Liver (tissue), 9 donors: Measurements from ENCODE around the gene ABCB6. TPM values are rescaled to one million over a fixed set of nuclear protein-coding genes. Genes with fewer than 3 reads are reported as not detected.
A peak's percentile ranks its signal among the peaks of the same experiment; 100 is the strongest.

Experiments used
- DNase-seq: peaks from one replicate; pipeline ENCODE4 v3.0.0-alpha.2; 2017; ENCODE audit warnings: low spot score
- H3K27ac ChIP-seq, 2 donors: one replicate each; pipeline ENCODE4 v1.7.0; 2013; ENCODE audit warnings: inconsistent platforms in 2 of 2, low read length in 2 of 2, control low read depth in 1 of 2, low read depth in 1 of 2, mild to moderate bottlenecking in 1 of 2
- H3K27me3 ChIP-seq, 4 donors: one replicate each; pipeline versions ENCODE4 v1.6.1 to v1.7.0; 2013; ENCODE audit warnings: low read length in 3 of 4, inconsistent platforms in 1 of 4, mild to moderate bottlenecking in 1 of 4, moderate library complexity in 1 of 4; ENCODE audit not compliant: control insufficient read depth in 4 of 4, insufficient read depth in 4 of 4
- H3K36me3 ChIP-seq, 4 donors: one replicate each; pipeline versions ENCODE4 v1.6.1 to v1.7.0; 2013; ENCODE audit warnings: low read length in 3 of 4, mild to moderate bottlenecking in 3 of 4, low read depth in 1 of 4, moderate library complexity in 1 of 4; ENCODE audit not compliant: control insufficient read depth in 4 of 4, insufficient read depth in 3 of 4
- H3K4me1 ChIP-seq, 4 donors: one replicate each; pipeline versions ENCODE4 v1.6.1 to v1.7.0; 2013; ENCODE audit warnings: low read length in 3 of 4, mild to moderate bottlenecking in 3 of 4, moderate library complexity in 1 of 4; ENCODE audit not compliant: control insufficient read depth in 4 of 4, insufficient read depth in 4 of 4
- H3K4me3 ChIP-seq, 3 donors: one replicate each; pipeline versions ENCODE4 v1.6.1 to v1.7.0; 2013; ENCODE audit warnings: low read length in 3 of 3, control low read depth in 1 of 3, low read depth in 1 of 3, mild to moderate bottlenecking in 1 of 3
- H3K9ac ChIP-seq, 2 donors: one replicate each; pipeline ENCODE4 v1.7.0; 2013; ENCODE audit warnings: low read length in 2 of 2, mild to moderate bottlenecking in 2 of 2, moderate library complexity in 2 of 2, control low read depth in 1 of 2, low read depth in 1 of 2
- H3K9me3 ChIP-seq, 4 donors: one replicate each; pipeline versions ENCODE4 v1.6.1 to v1.7.0; 2013; ENCODE audit warnings: low read length in 3 of 4; ENCODE audit not compliant: control insufficient read depth in 4 of 4
- ATF3 ChIP-seq: IDR thresholded peaks from 2 replicates; pipeline ENCODE4 v1.6.1; 2016; ENCODE audit warnings: antibody characterized with exemption
- CTCF ChIP-seq: fragments of 150-350 bp; IDR thresholded peaks from 2 replicates; pipeline ENCODE4 v1.5.1; 2017; ENCODE audit warnings: improper control_type of control experiment, low read depth, low read length; ENCODE audit not compliant: missing input control
- EGR1 ChIP-seq, 2 donors: IDR thresholded peaks; 2 replicates each; pipeline ENCODE4 v1.6.1; 2016 to 2018; ENCODE audit warnings: antibody characterized with exemption in 2 of 2, low read depth in 2 of 2
- FOXA1 ChIP-seq: IDR thresholded peaks from 2 replicates; pipeline ENCODE4 v1.6.1; 2016; ENCODE audit warnings: antibody characterized with exemption
- FOXA2 ChIP-seq: IDR thresholded peaks from 2 replicates; pipeline ENCODE4 v1.6.1; 2016; ENCODE audit warnings: antibody characterized with exemption
- GABPA ChIP-seq, 2 donors: IDR thresholded peaks in 1 of 2; conservative IDR thresholded peaks in 1 of 2; 2 replicates each; pipeline ENCODE4 v1.6.1; 2016; ENCODE audit warnings: antibody characterized with exemption in 2 of 2, mild to moderate bottlenecking in 1 of 2, moderate library complexity in 1 of 2
- HNF4A ChIP-seq, 2 donors: conservative IDR thresholded peaks; 2 replicates each; pipeline ENCODE4 v1.6.1; 2016; ENCODE audit warnings: antibody characterized with exemption in 2 of 2, mild to moderate bottlenecking in 2 of 2
- HNF4G ChIP-seq: IDR thresholded peaks from 2 replicates; pipeline ENCODE4 v1.6.1; 2016; ENCODE audit warnings: antibody characterized with exemption
- JUND ChIP-seq, 2 donors: IDR thresholded peaks; 2 replicates each; pipeline ENCODE4 v1.6.1; 2016; ENCODE audit warnings: antibody characterized with exemption in 2 of 2
- MAX ChIP-seq: IDR thresholded peaks from 2 replicates; pipeline ENCODE4 v1.6.1; 2016; ENCODE audit warnings: antibody characterized with exemption
- NR2F2 ChIP-seq: IDR thresholded peaks from 2 replicates; pipeline ENCODE4 v1.6.1; 2016; ENCODE audit warnings: antibody characterized with exemption
- RAD21 ChIP-seq, 2 donors: IDR thresholded peaks; 2 replicates each; pipeline ENCODE4 v1.6.1; 2016; ENCODE audit warnings: antibody characterized with exemption in 2 of 2, mild to moderate bottlenecking in 2 of 2
- REST ChIP-seq: IDR thresholded peaks from 2 replicates; pipeline ENCODE4 v1.6.1; 2016; ENCODE audit warnings: antibody characterized with exemption, mild to moderate bottlenecking
- RXRA ChIP-seq, 2 donors: IDR thresholded peaks; 2 replicates each; pipeline ENCODE4 v1.6.1; 2017 to 2018; ENCODE audit warnings: antibody characterized with exemption in 2 of 2, mild to moderate bottlenecking in 1 of 2
- SP1 ChIP-seq: IDR thresholded peaks from 2 replicates; pipeline ENCODE4 v1.6.1; 2018; ENCODE audit warnings: antibody characterized with exemption, mild to moderate bottlenecking
- TAF1 ChIP-seq: conservative IDR thresholded peaks from 2 replicates; pipeline ENCODE4 v1.6.1; 2016; ENCODE audit warnings: antibody characterized with exemption, mild to moderate bottlenecking
- WGBS: extraction: QIAGEN DNeasy Blood & Tissue Kit; methylation state at CpG from one replicate; pipeline ENCODE4 v1.1.7; 2013; 5-methylcytosine and 5-hydroxymethylcytosine counted together
- polyA plus RNA-seq, 2 donors: library from polyadenylated mRNA; stranded (reverse) in 1 of 2; unstranded in 1 of 2; fragments of 200-250 nt in 1 of 2; fragments of >200 nt in 1 of 2; fragmentation: Nextera tagmentation in 1 of 2; extraction: Ambion mirVana in 1 of 2; gene quantifications; one replicate each; pipeline versions ENCODE4 v1.2.1 to v1.2.3, GENCODE V29; 2013 to 2015
- total RNA-seq, 2 donors: library from RNA; depleted of rRNA; stranded (reverse); fragments of >200 nt; gene quantifications; one replicate each; pipeline ENCODE4 v1.2.3, GENCODE V29; 2014
- donor health status: healthy.
- donor health status: healthy.
- donor health status: healthy.
- donor health status: healthy.
- donor health status: healthy.

Gene ABCB6
- total and polyA plus RNA-seq, 4 donors = 19.0 to 96.1 (median 47.8) TPM

GRCh38 chr2:219213486-219214071, 5.2 kb downstream of the ABCB6 start:
- Histone ChIP-seq H3K4me3 (no peak overlapping the region), H3K36me3 (peaks cover 11 to 37% (median 15%) of the 10 kb centered on the region in 4 donors), H3K4me1 (peaks cover 0 to 17% (median 13%) of the 10 kb centered on the region in 4 donors), H3K9ac (no peak overlapping the region), H3K27ac (no peak overlapping the region), H3K9me3 (no peaks in the 10 kb centered on the region), H3K27me3 (no peaks in the 10 kb centered on the region)
- TF ChIP-seq GABPA (IDR thresholded peaks at IDR 0.05 in 1 of 2, conservative IDR thresholded peaks at IDR 0.05 in 1 of 2) (no peak), MAX (no peak), CTCF (no peak), FOXA1 (no peak), TAF1 (no peak), EGR1 (IDR thresholded peaks at IDR 0.05; ENCODE audit: low read depth in 2 of 2) (no peak), SP1 (no peak), RXRA (IDR thresholded peaks at IDR 0.05) (no peak), RAD21 (IDR thresholded peaks at IDR 0.05) (no peak), HNF4A (conservative IDR thresholded peaks at IDR 0.05) (no peak), ATF3 (no peak), JUND (IDR thresholded peaks at IDR 0.05) (no peak), HNF4G (no peak), FOXA2 (no peak), NR2F2 (no peak), REST (no peak)
- peak; percentile 29 for DNase-seq
- WGBS = 96% methylated on average over 10 of the region's 10 CpGs

- Histone ChIP-seq H3K36me3 (peaks cover 11 to 37% (median 15%) of the 10 kb centered on the region in 4 donors), H3K9me3 (no peaks in the 10 kb centered on the region), H3K9ac (no peak overlapping the region), H3K27me3 (no peaks in the 10 kb centered on the region), H3K27ac (no peak overlapping the region), H3K4me1 (peaks cover 3 to 17% (median 16%) of the 10 kb centered on the region in 4 donors), H3K4me3 (no peak overlapping the region)
- TF ChIP-seq FOXA2 (no peak), GABPA (IDR thresholded peaks at IDR 0.05 in 1 of 2, conservative IDR thresholded peaks at IDR 0.05 in 1 of 2) (no peak), TAF1 (no peak), NR2F2 (no peak)
- 89% methylated on average over 8 of the region's 8 CpGs for WGBS
- peak; percentile 32 for DNase-seq
Observed at GRCh38 chr2:219213026-219213415, 5.7 kb downstream of the ABCB6 start.
